K562 (cell line): ENCODE measurements around the gene RAP1A. TPM values are rescaled to one million over a fixed set of nuclear protein-coding genes. Genes with fewer than 3 reads are reported as not detected.
A peak's percentile ranks its signal among the peaks of the same experiment; 100 is the strongest.

Source experiments
- ARID2 ChIP-seq: fragments of 450-650 bp; IDR thresholded peaks from 2 replicates; pipeline ENCODE4 v1.6.1; 2017; ENCODE audit warnings: antibody characterized with exemption, mild to moderate bottlenecking
- FOXM1 ChIP-seq, 2 experiments: fragments of 450-650 bp in 1 of 2; sonication (generic) in 1 of 2; formaldehyde crosslinking in 1 of 2; IDR thresholded peaks; 2 replicates each; pipeline versions ENCODE4 v1.6.1 to v1.9.0; 2017 to 2022; ENCODE audit warnings: low read depth in 2 of 2, mild to moderate bottlenecking in 2 of 2, missing genetic modification reagents in 1 of 2, moderate library complexity in 1 of 2
- HDGF ChIP-seq: fragments of 450-650 bp; IDR thresholded peaks from 2 replicates; pipeline ENCODE4 v1.6.1; 2016
- ID3 ChIP-seq, 2 experiments: fragments of 250-450 bp in 1 of 2; fragments of 450-650 bp in 1 of 2; sonication (Bioruptor Pico) in 1 of 2; IDR thresholded peaks; 2 replicates each; pipeline versions ENCODE4 v1.6.1 to v1.8.0; 2016 to 2021; ENCODE audit warnings: mild to moderate bottlenecking in 2 of 2, moderate library complexity in 2 of 2, missing compliant biosample characterization in 1 of 2, missing genetic modification characterization in 1 of 2
- KDM2B ChIP-seq: fragments of 250-450 bp; sonication (Bioruptor Pico); IDR thresholded peaks from 2 replicates; pipeline ENCODE4 v1.8.0; 2021; ENCODE audit warnings: mild to moderate bottlenecking, moderate library complexity
- MNT ChIP-seq, 2 experiments: fragments of 450-650 bp; conservative IDR thresholded peaks; 2 replicates each; pipeline ENCODE4 v1.6.1; 2017; ENCODE audit warnings: mild to moderate bottlenecking in 2 of 2, moderate library complexity in 2 of 2
- PATZ1 ChIP-seq: fragments of 250-450 bp; sonication (Bioruptor Pico); IDR thresholded peaks from 2 replicates; pipeline ENCODE4 v1.5.0; 2020; ENCODE audit warnings: mild to moderate bottlenecking, borderline replicate concordance
- RCOR1 ChIP-seq, 2 experiments: IDR thresholded peaks; 2 replicates each; pipeline ENCODE4 v1.6.1; 2012; ENCODE audit warnings: low read depth in 2 of 2, low read length in 2 of 2, borderline replicate concordance in 1 of 2, improper control_type of control experiment in 1 of 2
- TAF1 ChIP-seq: IDR thresholded peaks from 2 replicates; pipeline ENCODE4 v1.6.1; 2011; ENCODE audit warnings: mild to moderate bottlenecking, low read length, moderate library complexity; ENCODE audit not compliant: insufficient read depth, control insufficient read depth, severe bottlenecking; ENCODE audit errors: extremely low read depth
- ZNF395 ChIP-seq: fragments of 200-800 bp; sonication (Bioruptor generic); IDR thresholded peaks from 2 replicates; pipeline ENCODE4 v1.6.1; 2017; ENCODE audit warnings: missing genetic modification characterization, missing compliant biosample characterization
- ZNF41 ChIP-seq: fragments of 250-450 bp; sonication (Bioruptor Pico); conservative IDR thresholded peaks from 2 replicates; pipeline ENCODE4 v1.4.0; 2020; ENCODE audit warnings: mild to moderate bottlenecking
- ZNF780A ChIP-seq: fragments of 250-450 bp; sonication (Bioruptor Pico); IDR thresholded peaks from 2 replicates; pipeline ENCODE4 v1.5.0; 2021; ENCODE audit warnings: mild to moderate bottlenecking
- ZZZ3 ChIP-seq: fragments of 450-650 bp; IDR thresholded peaks from 2 replicates; pipeline ENCODE4 v1.6.1; 2016; ENCODE audit warnings: antibody characterized with exemption, mild to moderate bottlenecking, moderate library complexity
- polyA plus RNA-seq, 8 experiments: library from polyadenylated mRNA; depleted of rRNA in 4 of 8; stranded (reverse) in 5 of 8; unstranded in 3 of 8; fragments of >200 nt; fragmentation: Nextera tagmentation in 2 of 8; fragmentation: Illumina TruSeq in 1 of 8; extraction: Ambion mirVana in 2 of 8; extraction: Trizol in 1 of 8; gene quantifications; 2 replicates each; pipeline versions ENCODE4 v1.2.1 to v1.2.3, GENCODE V29; 2011 to 2014; ENCODE audit warnings: inconsistent platforms in 1 of 8, missing spikeins in 1 of 8
- total RNA-seq, 7 experiments: library from RNA; depleted of rRNA in 6 of 7; stranded (reverse); fragments of >200 nt in 6 of 7; fragmentation: Illumina TruSeq in 2 of 7; extraction: Trizol in 2 of 7; gene quantifications; 2 replicates each; pipeline versions ENCODE4 v1.2.1 to v1.2.3, GENCODE V29; 2011 to 2021; ENCODE audit warnings: low replicate concordance in 1 of 7
- TF ChIP-seq, protein P1 (sequence below): fragments of 150-350 bp; conservative IDR thresholded peaks from 2 replicates; pipeline ENCODE4 v1.6.1; 2014; ENCODE audit warnings: low read length

Gene RAP1A
- total and polyA plus RNA-seq, 9 of the 15 experiments (the other 6 are each of a cell fraction or from before 2014, with no cell fraction given): 13.4 to 86.2 (median 32.5) TPM

- TF ChIP-seq ZZZ3 (0 out of 2 replicates have a peak, but pooled peaks have one; percentile 83), ARID2 (peak; percentile 48; the same call in 1 of the 2 replicates), RCOR1 (IDR thresholded peaks at IDR 0.05; ENCODE audit: borderline replicate concordance in 1 of 2, low read depth in 2 of 2, low read length in 2 of 2) (peak in 1 of 2 experiments; percentile 5; a peak in 1 of 4 replicates), MNT (conservative IDR thresholded peaks at IDR 0.05) (peak; percentile 91 to 97), ZNF41 (CRISPR knock-in tag) (no peak), ZNF395 (peak; percentile 96), KDM2B (peak; percentile 17; the same call in 1 of the 2 replicates), ID3 (CRISPR knock-in tag; IDR thresholded peaks at IDR 0.05) (no peak), ID3 (tag; IDR thresholded peaks at IDR 0.05) (no peak; the same call in 1 of the 2 replicates), TAF1 (peak; percentile 94), FOXM1 (IDR thresholded peaks at IDR 0.05; ENCODE audit: low read depth) (peak; percentile 42), FOXM1 (CRISPR knock-in tag; IDR thresholded peaks at IDR 0.05; ENCODE audit: low read depth) (peak; percentile 93), ZNF780A (no peak), PATZ1 (CRISPR knock-in tag) (no peak), HDGF (no peak)
- TF ChIP-seq, protein P1, sequence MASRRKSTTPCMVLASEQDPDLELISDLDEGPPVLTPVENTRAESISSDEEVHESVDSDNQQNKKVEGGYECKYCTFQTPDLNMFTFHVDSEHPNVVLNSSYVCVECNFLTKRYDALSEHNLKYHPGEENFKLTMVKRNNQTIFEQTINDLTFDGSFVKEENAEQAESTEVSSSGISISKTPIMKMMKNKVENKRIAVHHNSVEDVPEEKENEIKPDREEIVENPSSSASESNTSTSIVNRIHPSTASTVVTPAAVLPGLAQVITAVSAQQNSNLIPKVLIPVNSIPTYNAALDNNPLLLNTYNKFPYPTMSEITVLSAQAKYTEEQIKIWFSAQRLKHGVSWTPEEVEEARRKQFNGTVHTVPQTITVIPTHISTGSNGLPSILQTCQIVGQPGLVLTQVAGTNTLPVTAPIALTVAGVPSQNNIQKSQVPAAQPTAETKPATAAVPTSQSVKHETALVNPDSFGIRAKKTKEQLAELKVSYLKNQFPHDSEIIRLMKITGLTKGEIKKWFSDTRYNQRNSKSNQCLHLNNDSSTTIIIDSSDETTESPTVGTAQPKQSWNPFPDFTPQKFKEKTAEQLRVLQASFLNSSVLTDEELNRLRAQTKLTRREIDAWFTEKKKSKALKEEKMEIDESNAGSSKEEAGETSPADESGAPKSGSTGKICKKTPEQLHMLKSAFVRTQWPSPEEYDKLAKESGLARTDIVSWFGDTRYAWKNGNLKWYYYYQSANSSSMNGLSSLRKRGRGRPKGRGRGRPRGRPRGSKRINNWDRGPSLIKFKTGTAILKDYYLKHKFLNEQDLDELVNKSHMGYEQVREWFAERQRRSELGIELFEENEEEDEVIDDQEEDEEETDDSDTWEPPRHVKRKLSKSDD: peak; percentile 88
Observed at GRCh38 chr1:111755331-111756123, 135.9 kb downstream of the RAP1A start, which contains the start of gene DDX20 (continued).
